KMS-11 (cell line): ENCODE results near the gene FDX1.

Experiments used
- H2AFZ ChIP-seq: fragments of 200-600 bp; sonication (generic); 2 replicates; pipeline ENCODE4 v1.6.1; 2016; ENCODE audit warnings: antibody characterized with exemption, mixed run types, low read depth
- H3K27ac ChIP-seq: fragments of 200-600 bp; sonication (generic); 2 replicates; pipeline ENCODE4 v1.6.1; 2016; ENCODE audit warnings: mild to moderate bottlenecking, mixed run types
- H3K27me3 ChIP-seq: fragments of 200-600 bp; sonication (generic); 2 replicates; pipeline ENCODE4 v1.6.1; 2017; ENCODE audit warnings: mild to moderate bottlenecking, low read depth, mixed run types, moderate library complexity; ENCODE audit not compliant: insufficient read depth
- H3K36me3 ChIP-seq: fragments of 200-600 bp; sonication (generic); 2 replicates; pipeline ENCODE4 v1.6.1; 2017; ENCODE audit warnings: mild to moderate bottlenecking, mixed run types; ENCODE audit not compliant: insufficient read depth
- H3K4me1 ChIP-seq: fragments of 200-600 bp; sonication (generic); 2 replicates; pipeline ENCODE4 v1.6.1; 2016; ENCODE audit warnings: mild to moderate bottlenecking, low read depth, mixed run types; ENCODE audit not compliant: poor library complexity, severe bottlenecking
- H3K4me2 ChIP-seq: fragments of 200-600 bp; sonication (generic); 2 replicates; pipeline ENCODE4 v1.7.0; 2016; ENCODE audit warnings: mild to moderate bottlenecking, mixed run types
- H3K4me3 ChIP-seq: fragments of 200-600 bp; sonication (generic); IDR thresholded peaks from 2 replicates; pipeline ENCODE4 v1.6.1; 2017; ENCODE audit warnings: low read depth, low read length, mixed read lengths; ENCODE audit not compliant: insufficient read depth
- H3K79me2 ChIP-seq: fragments of 200-600 bp; sonication (generic); 2 replicates; pipeline ENCODE4 v1.6.1; 2016; ENCODE audit warnings: low read depth, mixed run types; ENCODE audit not compliant: insufficient read depth
- H3K9ac ChIP-seq: fragments of 200-600 bp; sonication (generic); 2 replicates; pipeline ENCODE4 v1.6.1; 2016; ENCODE audit warnings: mild to moderate bottlenecking, mixed run types
- H4K20me1 ChIP-seq: fragments of 200-600 bp; sonication (generic); 2 replicates; pipeline ENCODE4 v1.6.1; 2016; ENCODE audit warnings: mild to moderate bottlenecking, mixed run types; ENCODE audit not compliant: insufficient read depth
- TF ChIP-seq, protein P1 (sequence below): fragments of 200-600 bp; sonication (generic); conservative IDR thresholded peaks from 2 replicates; pipeline ENCODE4 v1.6.1; 2017; ENCODE audit warnings: low read depth, mild to moderate bottlenecking, antibody characterized with exemption, low read length, moderate library complexity, mixed read lengths

FDX1 gene

GRCh38 chr11:110447897-110448745, 18.4 kb downstream of the FDX1 start:
- H2AFZ ChIP-seq: no peak overlapping the region
- no peak overlapping the region for H3K4me3 ChIP-seq
- H3K9ac ChIP-seq: no peak overlapping the region
- no peaks in the 10 kb centered on the region for H3K36me3 ChIP-seq
- TF ChIP-seq, protein P1, sequence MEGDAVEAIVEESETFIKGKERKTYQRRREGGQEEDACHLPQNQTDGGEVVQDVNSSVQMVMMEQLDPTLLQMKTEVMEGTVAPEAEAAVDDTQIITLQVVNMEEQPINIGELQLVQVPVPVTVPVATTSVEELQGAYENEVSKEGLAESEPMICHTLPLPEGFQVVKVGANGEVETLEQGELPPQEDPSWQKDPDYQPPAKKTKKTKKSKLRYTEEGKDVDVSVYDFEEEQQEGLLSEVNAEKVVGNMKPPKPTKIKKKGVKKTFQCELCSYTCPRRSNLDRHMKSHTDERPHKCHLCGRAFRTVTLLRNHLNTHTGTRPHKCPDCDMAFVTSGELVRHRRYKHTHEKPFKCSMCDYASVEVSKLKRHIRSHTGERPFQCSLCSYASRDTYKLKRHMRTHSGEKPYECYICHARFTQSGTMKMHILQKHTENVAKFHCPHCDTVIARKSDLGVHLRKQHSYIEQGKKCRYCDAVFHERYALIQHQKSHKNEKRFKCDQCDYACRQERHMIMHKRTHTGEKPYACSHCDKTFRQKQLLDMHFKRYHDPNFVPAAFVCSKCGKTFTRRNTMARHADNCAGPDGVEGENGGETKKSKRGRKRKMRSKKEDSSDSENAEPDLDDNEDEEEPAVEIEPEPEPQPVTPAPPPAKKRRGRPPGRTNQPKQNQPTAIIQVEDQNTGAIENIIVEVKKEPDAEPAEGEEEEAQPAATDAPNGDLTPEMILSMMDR: peak; percentile 53
- H3K27ac ChIP-seq: no peak overlapping the region
- H3K4me2 ChIP-seq: no peak overlapping the region
- H3K4me1 ChIP-seq: peaks cover 12% of the 10 kb centered on the region
- no peaks in the 10 kb centered on the region for H3K79me2 ChIP-seq
- no peaks in the 10 kb centered on the region for H3K27me3 ChIP-seq
- no peaks in the 10 kb centered on the region for H4K20me1 ChIP-seq

DNA sequence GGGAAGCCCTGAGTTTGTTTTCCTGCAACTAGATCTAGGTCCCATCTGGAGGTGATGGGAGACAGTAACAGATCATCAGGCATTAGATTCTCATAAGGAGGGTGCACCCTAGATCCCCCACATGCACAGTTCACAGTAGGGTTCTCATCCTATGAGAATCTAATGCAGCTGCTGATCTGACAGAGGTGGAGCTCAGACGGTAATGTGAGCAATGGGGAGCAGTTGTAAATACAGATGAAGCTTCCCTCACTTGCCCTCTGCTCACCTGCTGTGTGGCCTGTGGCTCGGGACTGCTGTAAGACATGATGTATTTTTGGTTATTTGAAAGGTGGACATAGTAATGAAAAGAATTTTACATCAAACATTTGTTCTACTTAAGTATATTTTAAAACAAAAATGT, 20.5 kb downstream of the FDX1 start:
- H2AFZ ChIP-seq: no peak overlapping the region
- H3K4me3 ChIP-seq: no peak overlapping the region
- H3K27ac ChIP-seq: no peak overlapping the region
- TF ChIP-seq, protein P1: no peak
- H3K36me3 ChIP-seq: no peaks in the 10 kb centered on the region
- no peaks in the 10 kb centered on the region for H4K20me1 ChIP-seq
- H3K4me2 ChIP-seq: no peak overlapping the region
- peaks cover 18% of the 10 kb centered on the region for H3K4me1 ChIP-seq
- no peak overlapping the region for H3K9ac ChIP-seq
- no peaks in the 10 kb centered on the region for H3K27me3 ChIP-seq
- no peaks in the 10 kb centered on the region for H3K79me2 ChIP-seq

GRCh38 chr11:110452720-110453119, 23.0 kb downstream of the FDX1 start:
- no peak overlapping the region for H3K27ac ChIP-seq
- H3K27me3 ChIP-seq: no peaks in the 10 kb centered on the region
- H2AFZ ChIP-seq: no peak overlapping the region
- no peaks in the 10 kb centered on the region for H3K36me3 ChIP-seq
- TF ChIP-seq, protein P1: no peak
- no peak overlapping the region for H3K4me3 ChIP-seq
- peaks cover 18% of the 10 kb centered on the region for H3K4me1 ChIP-seq
- no peaks in the 10 kb centered on the region for H3K79me2 ChIP-seq
- H3K4me2 ChIP-seq: 0 out of 2 replicates have a peak overlapping the region, but pooled peaks have one; percentile 39
- no peaks in the 10 kb centered on the region for H4K20me1 ChIP-seq
- no peak overlapping the region for H3K9ac ChIP-seq

DNA sequence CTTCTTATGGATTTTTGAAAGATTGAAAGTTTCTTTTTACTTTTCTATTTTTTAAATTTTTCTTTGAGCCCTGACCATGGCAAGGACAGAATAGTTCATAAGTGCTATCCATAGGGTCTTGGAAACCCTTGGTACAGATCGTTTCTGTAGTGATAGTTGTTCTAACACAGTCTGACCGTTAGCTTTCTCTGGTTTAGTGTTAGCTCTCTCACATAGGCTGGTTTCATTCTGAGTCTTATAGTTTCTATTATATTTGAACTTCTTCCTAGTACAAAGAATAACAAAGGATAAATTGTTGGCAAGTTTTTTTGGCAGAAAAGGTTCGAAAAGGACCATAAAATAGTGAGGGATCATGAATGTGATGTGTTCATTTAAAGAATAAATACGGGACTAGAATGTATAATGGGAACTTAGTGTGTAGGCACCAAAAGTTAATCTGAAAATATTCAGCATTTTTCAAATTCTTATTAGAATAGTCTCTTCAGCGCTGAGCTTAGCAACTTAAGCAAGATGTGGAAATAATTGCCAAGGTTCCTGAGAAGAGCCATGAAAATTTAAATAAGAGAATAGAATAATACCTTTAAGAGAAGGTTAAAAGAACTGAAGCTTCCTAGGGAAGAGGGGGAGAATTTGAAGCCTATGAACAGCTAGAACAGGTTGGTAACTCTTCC, 24.1 kb downstream of the FDX1 start:
- Histone ChIP-seq H3K4me3 (no peak overlapping the region), H3K4me1 (peaks cover 18% of the 10 kb centered on the region), H4K20me1 (no peaks in the 10 kb centered on the region), H3K9ac (no peak overlapping the region), H3K27me3 (no peaks in the 10 kb centered on the region), H3K4me2 (no peak overlapping the region), H3K27ac (no peak overlapping the region), H3K79me2 (no peaks in the 10 kb centered on the region), H3K36me3 (no peaks in the 10 kb centered on the region), H2AFZ (no peak overlapping the region)
- TF ChIP-seq, protein P1: no peak
